ENCODE data around the gene PRTFDC1. TPM values are rescaled to one million over a fixed set of nuclear protein-coding genes. Genes with fewer than 3 reads are reported as not detected.
A peak's percentile ranks its signal among the peaks of the same experiment; 100 is the strongest.

Gene PRTFDC1
- total and polyA plus RNA-seq, 2 donors (not counting 3 experiments of a cell fraction or from before 2014, with no cell fraction given), result 22.0 to 27.0 TPM

DNA sequence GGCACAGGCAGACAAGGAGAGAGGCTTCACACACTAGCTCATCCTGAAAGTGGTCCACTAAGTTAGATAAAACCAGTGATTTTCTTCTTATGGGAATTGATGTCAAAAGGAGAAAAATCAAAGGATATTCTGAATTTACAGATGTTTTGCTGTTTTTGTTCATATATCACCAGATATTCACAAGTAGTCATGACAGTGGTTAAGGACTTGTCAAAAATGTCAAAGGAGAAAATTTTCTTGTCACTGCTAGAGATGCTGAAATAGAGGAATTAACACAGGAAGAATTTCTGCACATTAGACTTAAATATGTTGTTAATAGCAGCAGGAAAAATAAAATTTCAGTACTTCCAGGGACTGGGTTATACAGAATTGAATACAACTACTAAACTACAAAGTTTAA is 78.3 kb downstream of the PRTFDC1 start:
- TF ChIP-seq POLR2AphosphoS5 (IDR thresholded peaks at IDR 0.05; ENCODE audit: insufficient read depth, low read depth, low read length), result no peak
- TF ChIP-seq, protein P1, sequence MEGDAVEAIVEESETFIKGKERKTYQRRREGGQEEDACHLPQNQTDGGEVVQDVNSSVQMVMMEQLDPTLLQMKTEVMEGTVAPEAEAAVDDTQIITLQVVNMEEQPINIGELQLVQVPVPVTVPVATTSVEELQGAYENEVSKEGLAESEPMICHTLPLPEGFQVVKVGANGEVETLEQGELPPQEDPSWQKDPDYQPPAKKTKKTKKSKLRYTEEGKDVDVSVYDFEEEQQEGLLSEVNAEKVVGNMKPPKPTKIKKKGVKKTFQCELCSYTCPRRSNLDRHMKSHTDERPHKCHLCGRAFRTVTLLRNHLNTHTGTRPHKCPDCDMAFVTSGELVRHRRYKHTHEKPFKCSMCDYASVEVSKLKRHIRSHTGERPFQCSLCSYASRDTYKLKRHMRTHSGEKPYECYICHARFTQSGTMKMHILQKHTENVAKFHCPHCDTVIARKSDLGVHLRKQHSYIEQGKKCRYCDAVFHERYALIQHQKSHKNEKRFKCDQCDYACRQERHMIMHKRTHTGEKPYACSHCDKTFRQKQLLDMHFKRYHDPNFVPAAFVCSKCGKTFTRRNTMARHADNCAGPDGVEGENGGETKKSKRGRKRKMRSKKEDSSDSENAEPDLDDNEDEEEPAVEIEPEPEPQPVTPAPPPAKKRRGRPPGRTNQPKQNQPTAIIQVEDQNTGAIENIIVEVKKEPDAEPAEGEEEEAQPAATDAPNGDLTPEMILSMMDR (IDR thresholded peaks at IDR 0.05; ENCODE audit: extremely low read depth in 1 of 2, insufficient read depth in 1 of 2, low read depth in 1 of 2, low read length in 2 of 2), result no peak
- TF ChIP-seq JUN (IDR thresholded peaks at IDR 0.05; ENCODE audit: borderline replicate concordance, insufficient read depth, insufficient read length, low read depth), result no peak
- TF ChIP-seq MYC (IDR thresholded peaks at IDR 0.05; ENCODE audit: low read depth, low read length), result no peak
- TF ChIP-seq, protein P2, sequence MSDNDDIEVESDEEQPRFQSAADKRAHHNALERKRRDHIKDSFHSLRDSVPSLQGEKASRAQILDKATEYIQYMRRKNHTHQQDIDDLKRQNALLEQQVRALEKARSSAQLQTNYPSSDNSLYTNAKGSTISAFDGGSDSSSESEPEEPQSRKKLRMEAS (IDR thresholded peaks at IDR 0.05; ENCODE audit: insufficient read depth, insufficient read length), result no peak
- no peak for TF ChIP-seq EZH2 (IDR thresholded peaks at IDR 0.05; ENCODE audit: borderline replicate concordance, low read depth, low read length, severe bottlenecking)
- TF ChIP-seq GATA2 (IDR thresholded peaks at IDR 0.05; ENCODE audit: insufficient read depth, insufficient read length, low read depth, low read length), result no peak
- no peak for TF ChIP-seq POLR2A (IDR thresholded peaks at IDR 0.05; ENCODE audit: low read depth, low read length)
- no peak for TF ChIP-seq FOS (IDR thresholded peaks at IDR 0.05; ENCODE audit: borderline replicate concordance, insufficient read depth, low read length)
- H3K4me1 ChIP-seq (ENCODE audit: control insufficient read depth, extremely low read depth, insufficient read depth, low read length), result peaks cover 5% of the 10 kb centered on the region
- H3K27me3 ChIP-seq (ENCODE audit: control insufficient read depth in 2 of 2, insufficient read depth in 2 of 2, low read length in 2 of 2), result no peaks in the 10 kb centered on the region
- H3K9me3 ChIP-seq (replicated peaks; ENCODE audit: control insufficient read depth, insufficient read depth, low read length), result no peaks in the 10 kb centered on the region
- H3K4me2 ChIP-seq (ENCODE audit: insufficient read depth, low read length), result no peak overlapping the region
- H3K36me3 ChIP-seq (ENCODE audit: control insufficient read depth in 2 of 2, extremely low read depth in 1 of 2, insufficient read depth in 2 of 2, low read length in 2 of 2), result no peaks in the 10 kb centered on the region
- no peaks in the 10 kb centered on the region for H3K9me1 ChIP-seq (replicated peaks; ENCODE audit: control insufficient read depth, extremely low read depth, insufficient read depth, low read length)
- H3K9ac ChIP-seq (replicated peaks; ENCODE audit: extremely low read depth, insufficient read depth, low read length), result no peak overlapping the region
- dilution Hi-C loops (cut with MboI; ENCODE audit: extremely low pct_ligation_motif_present, low sequenced_read_pairs), result no loop called here
- peak; percentile 65 for FAIRE-seq
- no peak overlapping the region for H3K27ac ChIP-seq (ENCODE audit: insufficient read depth, low read depth, low read length)
- no peak for DNase-seq (ENCODE audit: low read depth, low spot score)
- H4K20me1 ChIP-seq (replicated peaks; ENCODE audit: control insufficient read depth, extremely low read depth, insufficient read depth, low read length), result no peaks in the 10 kb centered on the region
- no peak overlapping the region for H3K4me3 ChIP-seq (replicated peaks in 1 of 3; ENCODE audit: insufficient read depth in 1 of 3, low read depth in 1 of 3, low read length in 3 of 3)
- intact Hi-C loops (cut with micrococcal nuclease), result no loop called here
- BruUV-seq (replicated peaks), result no TSS peak
- ChIA-PET CTCF (no interaction called here), POLR2A (no interaction called here)
- no peak overlapping the region for H2AFZ ChIP-seq (ENCODE audit: low read depth, low read length)
- H3K79me2 ChIP-seq (ENCODE audit: control insufficient read depth, insufficient read depth, low read length), result no peaks in the 10 kb centered on the region

Data from endothelial cell of umbilical vein (primary cell).